GM21423 (cell line): Measurements from ENCODE around the gene CRYZL1.
"Not testable (repeated sequence)": the region's sequence is repeated elsewhere in the genome, so short reads cannot be mapped to it uniquely, and the experiment has no call there.

ENCODE experiments used
- ATAC-seq: cut with Tn5 transposase; IDR thresholded peaks from one replicate; pipeline ENCODE4 v1.9.1; 2021; ENCODE audit warnings: mild to moderate bottlenecking, moderate library complexity; ENCODE audit not compliant: unreplicated experiment

Gene CRYZL1

DNA sequence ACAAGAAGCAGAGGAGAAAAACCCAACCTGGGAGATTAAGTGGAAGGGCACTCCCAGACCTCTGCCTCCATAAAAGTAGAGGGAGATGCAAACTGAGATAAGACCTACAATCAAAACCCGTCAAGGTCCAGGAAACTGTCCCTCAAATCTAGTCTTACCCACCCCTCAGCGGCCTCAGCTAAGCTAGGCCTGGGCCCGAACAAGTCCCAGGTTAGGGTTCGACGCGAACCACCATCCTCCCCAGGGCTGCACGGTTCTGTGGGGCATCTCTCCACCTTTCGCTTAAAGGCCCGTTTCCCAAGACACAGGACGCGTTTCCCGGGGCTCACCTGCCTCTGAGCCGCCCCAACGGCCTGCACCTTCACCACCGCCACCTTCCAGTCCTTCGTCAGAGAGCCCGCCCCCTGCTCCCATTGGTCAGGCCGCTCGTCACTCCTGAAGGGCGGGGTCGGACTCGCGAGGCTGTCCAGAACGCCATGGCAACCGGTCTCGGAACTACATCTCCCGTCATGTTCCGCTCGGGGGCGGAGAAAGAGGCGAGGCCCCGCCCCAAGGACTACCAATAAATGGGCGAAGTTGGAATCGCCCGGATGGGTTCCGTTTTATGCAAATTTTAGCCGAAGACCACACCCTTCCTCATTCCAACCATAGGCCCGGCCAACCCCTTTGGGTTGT is at the start of gene CRYZL1:
TSS of gene CRYZL1 (minus strand) at position 390 of the 675 bp plus-strand sequence. CDS start 10,190 bp downstream, outside the sequence.
- peak; percentile 78 for ATAC-seq

DNA sequence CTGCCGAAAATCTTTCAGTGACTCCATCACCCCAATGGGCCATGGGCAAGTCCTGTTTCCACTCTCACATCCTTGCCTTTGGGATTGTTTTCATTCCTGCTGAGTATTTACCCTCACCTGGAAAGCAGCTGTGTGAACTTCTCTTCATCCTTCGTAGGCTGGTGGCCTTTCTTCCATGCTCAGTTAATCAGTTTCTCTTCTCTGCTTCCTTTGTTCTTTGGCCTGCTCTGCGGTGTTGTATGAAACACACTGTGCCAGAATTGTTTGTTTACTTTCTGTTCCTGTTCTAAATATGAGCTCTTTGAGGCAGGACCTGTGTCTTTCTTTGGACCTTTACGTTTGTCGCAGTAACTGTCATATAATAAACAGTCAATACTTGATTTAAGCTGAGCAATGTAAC is 49.3 kb upstream of the CRYZL1 start:
- no peak for ATAC-seq

DNA sequence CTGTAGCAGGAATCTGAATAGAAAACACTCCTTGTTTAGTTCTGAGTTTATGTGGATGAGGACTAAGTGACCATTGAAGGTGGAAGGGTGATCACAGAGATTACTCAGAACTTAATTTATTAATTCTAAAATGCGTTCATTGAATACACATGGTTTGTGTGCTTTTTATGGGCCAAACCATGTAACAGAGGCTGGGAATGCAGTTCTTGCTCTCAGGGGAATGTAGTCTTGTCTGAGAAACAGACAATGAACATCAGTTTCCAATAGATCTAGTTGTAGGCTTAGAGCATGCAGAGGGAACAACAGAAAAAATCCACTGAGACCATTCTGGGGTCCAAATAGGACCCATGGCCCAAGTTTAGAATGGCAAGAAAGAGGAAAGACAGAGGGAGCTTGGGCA is 46.8 kb upstream of the CRYZL1 start:
- ATAC-seq = no peak

DNA sequence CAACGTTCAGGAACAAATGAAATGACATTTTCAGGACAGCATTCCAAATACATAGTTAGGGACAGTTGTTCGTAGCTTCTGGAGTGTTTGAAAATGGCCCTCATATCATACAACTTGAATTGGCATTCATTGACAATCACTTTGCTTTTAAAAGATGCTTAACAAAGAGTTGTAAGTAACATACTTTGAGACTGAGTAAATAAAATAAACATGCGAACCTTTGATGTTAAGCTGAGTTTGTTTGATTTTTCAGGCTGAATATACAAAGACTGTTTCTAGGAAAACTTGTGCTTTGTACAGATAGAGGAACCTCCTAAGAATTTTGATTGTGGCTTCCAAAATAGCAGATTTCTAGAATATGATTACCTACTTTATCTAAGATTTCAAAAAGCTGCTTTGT is 46.1 kb upstream of the CRYZL1 start:
- ATAC-seq = no peak

- ATAC-seq = no peak
Measured at GRCh38 chr21:33686386-33686785, 44.8 kb upstream of the CRYZL1 start.

DNA sequence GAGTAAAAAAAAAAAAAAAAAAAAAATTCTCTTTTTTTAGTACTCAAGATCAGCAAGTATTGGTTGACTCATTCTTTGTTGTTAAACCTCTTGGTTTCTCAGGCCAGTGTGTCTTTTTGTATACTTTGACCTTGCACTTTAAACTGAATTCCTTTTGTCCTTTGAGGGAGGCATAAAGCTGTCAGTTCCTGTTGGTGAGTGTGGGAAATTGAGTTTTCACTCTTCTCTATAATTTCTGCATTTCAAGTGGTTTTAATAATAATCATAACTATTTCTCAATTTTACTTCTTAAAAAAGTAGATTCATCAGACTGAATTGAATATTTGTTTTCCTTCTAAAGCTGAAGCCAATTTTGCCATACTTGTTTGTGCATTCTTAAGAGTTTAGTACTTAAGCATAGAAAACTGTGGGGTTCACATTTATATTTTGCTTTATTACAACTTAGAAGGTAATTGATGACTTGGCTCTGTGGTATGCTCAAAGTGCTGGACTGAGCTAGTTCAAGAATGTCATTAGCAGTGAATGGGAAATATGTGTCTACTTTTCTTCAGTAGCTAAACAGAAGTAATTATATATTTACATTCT is 44.2 kb upstream of the CRYZL1 start:
- no peak for ATAC-seq

DNA sequence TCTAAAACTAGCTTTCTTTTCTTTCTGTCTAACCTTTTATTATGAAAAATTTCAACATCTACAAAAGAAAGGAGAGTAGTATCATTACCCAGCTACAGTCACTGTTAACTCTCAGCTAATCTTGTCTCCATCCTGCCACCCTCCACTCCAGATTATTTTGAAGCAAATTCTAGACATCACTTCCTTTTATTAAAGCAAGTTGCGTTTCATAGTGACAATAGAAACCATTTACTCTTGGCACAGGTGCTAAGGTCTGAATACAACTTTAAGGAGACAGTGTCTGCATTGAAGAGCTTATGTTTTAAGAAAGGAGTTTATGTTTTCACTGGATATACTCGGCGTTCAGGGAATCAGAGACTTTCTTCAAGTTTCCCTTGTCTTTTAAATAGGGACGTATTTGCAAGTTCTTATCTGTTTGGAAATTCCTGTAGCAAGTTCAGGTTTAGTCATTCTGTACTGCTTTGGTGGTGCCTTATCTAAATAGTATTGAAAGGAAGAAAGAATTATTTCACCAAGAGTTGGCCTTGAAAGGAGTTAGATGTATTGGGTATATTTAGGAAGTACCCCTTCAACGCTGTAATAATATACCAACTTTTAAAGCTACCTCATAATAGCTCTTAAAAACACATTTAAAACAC is 43.5 kb upstream of the CRYZL1 start:
- no peak for ATAC-seq

- no peak for ATAC-seq
Measured at GRCh38 chr21:33684068-33684467, 42.5 kb upstream of the CRYZL1 start.

- ATAC-seq = no peak
Measured at GRCh38 chr21:33682992-33683627, 41.6 kb upstream of the CRYZL1 start.

DNA sequence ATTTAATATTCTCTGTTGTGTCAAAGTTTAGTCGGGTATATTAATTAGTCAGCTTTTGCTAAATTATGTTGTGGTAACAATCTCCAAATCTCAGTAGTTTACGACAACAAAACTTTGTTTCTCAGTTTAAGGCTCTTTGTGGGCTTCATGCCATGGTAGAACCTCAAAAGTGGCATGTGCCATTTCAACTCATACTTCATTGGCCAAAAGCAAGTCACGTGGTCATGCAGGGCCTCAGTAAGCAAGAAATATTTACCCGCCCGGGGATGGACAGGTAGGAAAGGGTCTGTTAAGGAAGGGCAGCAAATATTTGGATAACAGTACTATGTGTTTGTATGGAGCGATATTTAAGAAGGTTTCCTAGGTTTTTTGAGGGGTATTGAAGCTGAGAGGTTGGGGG is 39.3 kb upstream of the CRYZL1 start:
- ATAC-seq = no peak

- ATAC-seq = no peak
Measured at GRCh38 chr21:33677450-33677849, 35.9 kb upstream of the CRYZL1 start.

GRCh38 chr21:33676666-33677065 is 35.1 kb upstream of the CRYZL1 start:
- not testable (repeated sequence) for ATAC-seq

DNA sequence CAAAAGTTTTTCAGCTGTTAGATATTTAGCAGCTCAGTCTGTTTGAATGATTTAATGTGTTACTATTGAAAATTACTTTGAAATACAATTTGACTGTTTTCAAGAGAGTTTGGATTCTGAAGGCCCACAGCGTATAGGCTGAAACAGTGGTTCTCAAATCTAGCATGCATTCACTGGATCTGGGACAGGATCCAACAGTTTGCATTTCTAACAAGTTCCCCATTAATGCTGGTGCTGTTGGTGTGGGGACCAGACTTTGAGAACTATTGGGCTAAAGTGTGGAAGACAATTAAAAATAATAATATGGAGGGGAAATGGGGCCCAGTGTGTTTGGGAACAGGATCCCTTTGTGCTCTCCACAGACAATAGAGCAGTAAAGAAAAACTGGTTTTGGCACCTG is 32.7 kb upstream of the CRYZL1 start:
- ATAC-seq = no peak

DNA sequence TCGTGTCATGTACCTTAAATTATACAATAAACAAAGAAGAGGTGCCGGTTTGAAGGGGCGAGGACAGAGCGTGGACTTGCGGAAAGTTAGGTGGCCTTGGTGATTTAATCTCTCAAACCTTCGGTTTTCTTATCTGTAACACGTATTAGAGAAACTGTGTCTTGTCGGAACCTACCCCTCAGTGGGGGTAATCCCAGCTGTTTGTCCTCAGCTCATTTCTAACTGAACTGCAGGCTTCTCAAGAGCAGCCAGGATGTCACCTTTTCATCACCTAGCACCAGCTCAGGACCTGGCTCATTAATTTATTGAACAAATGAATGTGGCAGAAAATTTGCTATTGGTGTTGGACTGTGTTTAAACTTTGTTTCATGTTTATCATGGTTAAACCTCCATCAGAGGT is 31.9 kb upstream of the CRYZL1 start:
- no peak for ATAC-seq

DNA sequence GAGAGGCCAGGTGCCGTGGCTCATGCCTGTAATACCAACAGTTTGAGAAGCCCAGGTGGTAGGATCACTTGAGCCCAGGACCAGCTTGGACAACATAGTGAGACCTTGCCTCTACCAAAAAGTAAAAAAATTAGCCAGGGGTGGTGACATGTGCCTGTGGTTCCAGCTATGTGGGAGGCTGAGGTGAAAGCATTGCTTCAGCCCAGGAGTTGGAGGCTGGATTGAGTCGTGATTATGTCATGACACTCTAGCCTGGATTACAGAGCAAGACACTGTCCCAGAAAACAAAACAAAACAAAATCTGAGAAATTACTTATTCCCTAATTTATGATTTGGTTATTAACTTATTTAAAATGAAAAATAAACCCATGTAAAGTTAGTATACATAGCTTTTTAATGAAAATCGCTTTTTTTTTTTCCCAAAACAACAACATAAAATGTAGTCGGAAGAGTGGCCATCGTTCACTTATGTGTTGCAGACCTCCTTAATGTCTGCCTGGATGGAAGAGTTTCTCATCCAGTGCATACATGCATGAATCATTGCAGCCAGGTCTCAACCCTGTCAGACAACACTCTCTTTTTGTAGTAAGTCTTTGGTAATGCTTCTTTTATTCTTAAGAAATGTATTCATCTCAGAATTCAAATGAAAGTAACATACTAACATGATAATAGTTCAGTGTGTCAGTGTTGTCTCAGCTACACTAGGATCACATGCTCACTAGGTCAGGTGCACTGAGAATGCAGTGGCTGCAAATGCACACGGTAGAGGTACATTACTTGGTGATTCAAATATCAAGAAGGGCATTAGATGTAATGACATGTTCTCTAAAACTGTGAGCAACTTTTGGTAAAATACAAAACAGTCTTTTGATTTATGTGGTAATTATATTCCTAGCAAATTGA is 28.8 kb upstream of the CRYZL1 start:
- no peak for ATAC-seq

GRCh38 chr21:33668620-33669019 is 27.1 kb upstream of the CRYZL1 start:
- ATAC-seq = no peak

- ATAC-seq = no peak
Measured at GRCh38 chr21:33668180-33668579, 26.6 kb upstream of the CRYZL1 start.

DNA sequence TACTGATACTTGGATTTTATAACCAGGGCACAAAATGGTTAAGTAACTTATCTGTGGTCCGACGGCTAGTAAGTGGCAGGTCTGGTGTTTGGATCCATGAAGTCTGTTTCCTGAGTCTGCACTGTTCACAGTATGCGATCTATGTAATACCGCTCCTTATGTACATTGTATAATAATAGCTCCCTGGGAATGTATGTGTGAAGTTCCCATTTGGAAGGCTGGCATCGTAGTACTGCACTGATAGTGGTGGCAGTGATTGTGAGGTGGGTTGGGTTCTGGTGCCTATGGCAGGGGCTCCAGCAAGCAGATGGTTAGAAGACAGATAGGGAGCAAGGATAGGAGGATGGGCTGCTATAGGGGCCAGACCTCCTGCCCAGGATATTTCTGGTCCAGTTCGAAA is 26.1 kb upstream of the CRYZL1 start:
- no peak for ATAC-seq

GRCh38 chr21:33666153-33666552 is 24.6 kb upstream of the CRYZL1 start:
- no peak for ATAC-seq

- no peak for ATAC-seq
Measured at GRCh38 chr21:33664135-33664534, 22.6 kb upstream of the CRYZL1 start.

GRCh38 chr21:33663241-33663640 is 21.7 kb upstream of the CRYZL1 start:
- no peak for ATAC-seq
